Testis (tissue), 2 donors: ENCODE data around the gene SLIRP.

Experiments used
- POLR2A ChIP-seq: fragments of 450-650 bp; IDR thresholded peaks from one replicate; pipeline ENCODE4 v1.6.1; 2017; ENCODE audit warnings: antibody characterized with exemption, mild to moderate bottlenecking, moderate library complexity
- TF ChIP-seq, protein P1 (sequence below), 3 experiments: fragments of 450-650 bp in 2 of 3; fragments of 200-600 bp in 1 of 3; sonication (generic) in 1 of 3; IDR thresholded peaks; one replicate each; pipeline ENCODE4 v1.5.1; 2016 to 2019; ENCODE audit warnings: antibody characterized with exemption in 3 of 3, mild to moderate bottlenecking in 2 of 3, moderate library complexity in 1 of 3

DNA sequence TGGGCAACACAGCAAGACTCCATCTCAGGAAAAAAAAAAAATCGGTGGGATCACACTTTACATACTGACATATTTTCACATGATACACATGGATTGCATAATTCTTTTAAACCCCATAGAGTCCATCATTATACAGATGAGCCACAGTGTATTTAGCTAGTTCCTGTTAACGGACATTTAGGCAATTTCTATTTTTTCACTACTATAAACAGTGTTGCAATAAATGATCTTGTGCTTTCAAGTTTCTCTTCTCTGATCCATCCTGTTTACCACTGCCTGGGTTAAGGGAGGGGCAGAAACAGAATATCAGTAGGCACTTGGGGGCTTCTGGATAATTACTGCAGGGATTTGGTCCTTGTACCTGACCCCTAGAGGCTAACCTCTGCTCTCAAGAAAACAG, 48.1 kb upstream of the SLIRP start:
- TF ChIP-seq, protein P1, sequence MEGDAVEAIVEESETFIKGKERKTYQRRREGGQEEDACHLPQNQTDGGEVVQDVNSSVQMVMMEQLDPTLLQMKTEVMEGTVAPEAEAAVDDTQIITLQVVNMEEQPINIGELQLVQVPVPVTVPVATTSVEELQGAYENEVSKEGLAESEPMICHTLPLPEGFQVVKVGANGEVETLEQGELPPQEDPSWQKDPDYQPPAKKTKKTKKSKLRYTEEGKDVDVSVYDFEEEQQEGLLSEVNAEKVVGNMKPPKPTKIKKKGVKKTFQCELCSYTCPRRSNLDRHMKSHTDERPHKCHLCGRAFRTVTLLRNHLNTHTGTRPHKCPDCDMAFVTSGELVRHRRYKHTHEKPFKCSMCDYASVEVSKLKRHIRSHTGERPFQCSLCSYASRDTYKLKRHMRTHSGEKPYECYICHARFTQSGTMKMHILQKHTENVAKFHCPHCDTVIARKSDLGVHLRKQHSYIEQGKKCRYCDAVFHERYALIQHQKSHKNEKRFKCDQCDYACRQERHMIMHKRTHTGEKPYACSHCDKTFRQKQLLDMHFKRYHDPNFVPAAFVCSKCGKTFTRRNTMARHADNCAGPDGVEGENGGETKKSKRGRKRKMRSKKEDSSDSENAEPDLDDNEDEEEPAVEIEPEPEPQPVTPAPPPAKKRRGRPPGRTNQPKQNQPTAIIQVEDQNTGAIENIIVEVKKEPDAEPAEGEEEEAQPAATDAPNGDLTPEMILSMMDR (IDR thresholded peaks at IDR 0.05), result no peak
- TF ChIP-seq POLR2A, result no peak
